ENCODE data around the gene COL11A2.

The COL11A2 gene

GRCh38 chr6:33171016-33171879 is 21.0 kb downstream of the COL11A2 start:
- DNase-seq = no peak

- DNase-seq = no peak
Observed at GRCh38 chr6:33170176-33171015, 21.9 kb downstream of the COL11A2 start.

GRCh38 chr6:33169291-33170175 is 22.7 kb downstream of the COL11A2 start:
- no peak for DNase-seq

- no peak for DNase-seq
Observed at GRCh38 chr6:33168639-33169038, 23.6 kb downstream of the COL11A2 start.

GRCh38 chr6:33168284-33168601 is 24.0 kb downstream of the COL11A2 start:
- no peak for DNase-seq

- DNase-seq = no peak
Observed at GRCh38 chr6:33167374-33168283, 24.6 kb downstream of the COL11A2 start.

- no peak for DNase-seq
Observed at GRCh38 chr6:33166811-33167210, 25.5 kb downstream of the COL11A2 start.

GRCh38 chr6:33166363-33166762 is 25.9 kb downstream of the COL11A2 start:
- DNase-seq = no peak

GRCh38 chr6:33165581-33166258 is 26.5 kb downstream of the COL11A2 start:
- no peak for DNase-seq

GRCh38 chr6:33164665-33165373 is 27.4 kb downstream of the COL11A2 start:
- no peak for DNase-seq

GRCh38 chr6:33164176-33164575 is 28.1 kb downstream of the COL11A2 start:
- no peak for DNase-seq

GRCh38 chr6:33163540-33163939 is 28.7 kb downstream of the COL11A2 start:
- no peak for DNase-seq

- DNase-seq = peak; percentile 59
Observed at GRCh38 chr6:33161354-33162331, 30.6 kb downstream of the COL11A2 start.

- peak; percentile 77 for DNase-seq
Observed at GRCh38 chr6:33160728-33161344, 31.4 kb downstream of the COL11A2 start.

GRCh38 chr6:33160096-33160495 is 32.2 kb downstream of the COL11A2 start:
- no peak for DNase-seq

- DNase-seq = no peak
Observed at GRCh38 chr6:33156964-33157363, 35.3 kb downstream of the COL11A2 start.

- DNase-seq = no peak
Observed at GRCh38 chr6:33156561-33156960, 35.7 kb downstream of the COL11A2 start.

GRCh38 chr6:33154349-33154748 is 37.9 kb downstream of the COL11A2 start:
- no peak for DNase-seq

- DNase-seq = no peak
Observed at GRCh38 chr6:33151050-33151449, 41.2 kb downstream of the COL11A2 start.

Data from fibroblast of skin of abdomen (primary cell).